Activated CD4-positive, alpha-beta T cell treated with anti-CD3 and anti-CD28 coated beads for 1 hour (primary cell): ENCODE results near the gene TAS2R5.
"Not testable (repeated sequence)": the region's sequence is repeated elsewhere in the genome, so short reads cannot be mapped to it uniquely, and the experiment has no call there.

Experiments used
- DNase-seq: peaks from one replicate; pipeline ENCODE4 v3.0.0-alpha.2; 2020

Gene TAS2R5

DNA sequence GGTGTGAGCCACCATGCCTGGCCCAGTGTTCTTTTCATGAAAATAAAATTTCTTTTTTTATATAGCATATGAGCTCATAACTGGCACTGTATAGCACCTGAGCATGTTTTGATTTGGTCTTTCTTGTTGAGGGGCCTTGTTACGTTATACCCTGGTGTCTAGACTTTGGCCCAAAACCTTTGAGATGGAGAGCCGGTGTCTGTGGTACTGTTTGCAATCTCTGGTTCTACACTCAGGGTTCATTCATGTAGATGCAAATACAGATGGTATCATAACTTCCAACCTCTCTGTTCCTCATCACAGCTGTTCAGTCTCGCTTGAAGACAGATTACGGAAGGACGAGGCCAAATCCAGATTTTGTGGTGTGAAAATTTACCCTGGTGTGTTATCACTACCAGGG is at the start of gene TAS2R5:
TAS2R5 (plus strand) TSS at position 301 of the 400 bp plus-strand sequence. CDS start 145 bp downstream, outside the sequence.
- no peak for DNase-seq

GRCh38 chr7:141742229-141742628 is 47.8 kb upstream of the TAS2R5 start:
- DNase-seq, result no peak

DNA sequence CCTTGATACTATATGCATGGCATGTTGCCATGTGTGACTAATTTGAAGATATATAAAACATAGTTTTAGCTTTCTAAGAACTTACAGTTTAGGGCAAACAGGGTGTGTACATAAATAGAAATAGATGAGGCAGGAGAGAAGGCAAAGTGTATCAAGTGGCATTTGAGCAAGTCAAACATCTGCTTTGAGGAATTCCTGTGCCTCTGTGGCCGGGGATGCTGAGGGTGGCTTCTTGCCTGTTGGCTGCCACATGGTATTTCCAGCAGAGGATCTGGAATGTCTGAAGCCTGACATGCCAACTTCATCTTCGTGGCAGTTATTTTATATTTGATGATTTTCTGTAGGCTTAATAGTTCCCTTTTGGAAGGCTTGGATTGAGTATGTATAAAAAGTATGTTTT is 45.9 kb upstream of the TAS2R5 start:
- no peak for DNase-seq

- DNase-seq, result no peak
Observed at GRCh38 chr7:141748396-141748795, 41.6 kb upstream of the TAS2R5 start.

GRCh38 chr7:141751904-141752303 is 38.1 kb upstream of the TAS2R5 start:
- not testable (repeated sequence) for DNase-seq

GRCh38 chr7:141752634-141753033 is 37.4 kb upstream of the TAS2R5 start:
- DNase-seq, result no peak

DNA sequence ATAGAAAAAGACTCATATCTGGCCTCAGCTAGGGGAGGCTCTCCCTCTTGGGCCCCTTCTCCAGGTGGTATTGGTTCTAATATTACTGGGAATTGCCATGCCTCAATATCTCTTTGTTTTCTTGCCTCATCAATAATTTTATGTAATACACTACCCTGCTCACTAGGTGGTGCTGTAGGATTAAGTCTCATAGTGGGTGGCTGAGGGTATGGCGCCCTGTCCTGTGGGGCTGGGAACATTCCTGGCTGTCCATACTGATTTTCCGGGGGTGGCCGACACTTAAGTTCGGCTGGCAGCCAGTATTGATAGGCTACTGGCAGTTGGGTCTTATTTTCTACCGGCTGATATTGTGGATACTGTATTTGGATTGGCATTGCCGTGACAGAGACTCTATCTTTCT is 35.1 kb upstream of the TAS2R5 start:
- DNase-seq, result no peak

DNA sequence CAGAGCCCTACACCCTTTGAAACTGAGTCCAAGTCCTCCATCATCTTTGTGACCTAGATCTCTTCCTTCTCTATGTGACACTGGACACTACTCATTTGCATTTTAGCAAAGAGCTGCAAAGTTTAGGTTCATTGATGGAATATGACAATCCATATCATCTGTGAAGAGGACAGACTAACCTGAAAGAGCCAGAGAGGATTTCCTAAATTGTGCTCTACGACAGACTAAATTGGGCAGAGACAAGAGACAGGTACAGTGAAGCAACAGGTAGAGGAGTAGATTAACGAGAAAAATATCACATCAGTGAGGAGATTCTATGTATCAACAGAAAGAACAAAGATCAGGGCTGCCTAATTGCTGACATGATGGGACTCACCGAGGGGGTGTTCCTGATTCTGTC is 26.2 kb upstream of the TAS2R5 start, which contains the start of gene TAS2R3:
TAS2R3 (plus strand) TSS at position 301 of the 400 bp plus-strand sequence; CDS start at position 363, 62 bp downstream.
- no peak for DNase-seq

- DNase-seq, result not testable (repeated sequence)
Observed at GRCh38 chr7:141770083-141770583, 19.9 kb upstream of the TAS2R5 start.

DNA sequence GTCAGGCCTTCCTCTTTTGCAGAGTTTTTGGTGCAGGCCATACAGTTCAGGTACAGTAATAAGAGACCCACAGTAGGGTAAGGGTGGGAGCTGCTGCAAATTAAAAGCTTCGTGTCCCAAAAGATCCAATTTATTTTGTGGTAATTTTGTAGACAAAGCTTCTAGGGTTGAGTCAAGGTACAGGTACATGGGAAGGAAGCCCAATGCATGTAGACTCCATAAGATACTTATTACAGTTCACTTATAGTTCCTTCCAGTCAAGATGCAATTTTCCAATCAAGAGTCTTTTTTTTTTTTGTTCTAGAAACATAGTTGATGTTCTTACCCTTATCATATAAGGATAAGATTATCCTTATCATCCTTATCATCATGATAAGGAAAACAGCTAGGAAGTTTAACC is 13.6 kb upstream of the TAS2R5 start, which contains the start of gene TAS2R4:
TAS2R4 (plus strand) TSS at position 301 of the 400 bp plus-strand sequence. CDS start 1,815 bp downstream, outside the sequence.
- DNase-seq, result no peak

DNA sequence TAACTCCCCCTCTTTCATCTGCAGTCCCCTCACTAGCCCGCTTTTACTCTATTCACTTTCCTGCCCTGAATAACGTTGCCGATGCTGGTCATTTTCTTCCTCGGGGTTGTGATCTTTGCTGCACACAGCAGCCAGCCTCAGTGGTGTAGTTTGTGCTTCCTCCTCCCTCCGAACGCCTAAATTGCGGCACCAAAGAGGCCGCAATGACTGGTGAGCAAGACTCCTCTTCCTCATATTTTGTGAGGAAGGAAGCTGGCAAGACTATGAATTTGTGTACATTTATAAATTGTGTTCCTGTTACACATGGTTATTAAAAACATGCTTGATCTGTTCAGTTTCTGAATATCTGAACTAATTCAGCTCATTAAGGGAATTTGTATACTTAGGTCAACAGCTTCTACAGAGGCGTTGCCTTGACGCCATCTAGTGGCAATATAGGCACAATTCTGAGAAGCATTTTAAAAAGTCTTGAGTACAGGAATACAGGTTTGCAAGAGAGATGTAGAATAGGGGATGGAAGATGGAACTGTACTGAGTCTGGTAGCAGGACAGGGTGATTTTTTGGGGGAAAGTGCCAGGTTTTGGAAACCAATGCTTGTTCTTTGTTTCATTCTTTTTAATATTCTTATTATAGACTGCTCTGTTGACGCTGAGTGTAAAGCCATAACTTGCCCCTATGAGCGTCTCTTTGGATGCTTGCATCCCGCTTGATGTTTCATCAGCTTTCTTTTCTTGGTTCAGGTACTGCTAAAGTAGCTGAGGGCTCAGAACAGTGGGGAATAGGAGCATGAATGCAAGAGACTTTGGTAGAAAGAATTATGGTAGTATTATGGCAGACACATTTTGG is 4.1 kb upstream of the TAS2R5 start:
- DNase-seq, result no peak

DNA sequence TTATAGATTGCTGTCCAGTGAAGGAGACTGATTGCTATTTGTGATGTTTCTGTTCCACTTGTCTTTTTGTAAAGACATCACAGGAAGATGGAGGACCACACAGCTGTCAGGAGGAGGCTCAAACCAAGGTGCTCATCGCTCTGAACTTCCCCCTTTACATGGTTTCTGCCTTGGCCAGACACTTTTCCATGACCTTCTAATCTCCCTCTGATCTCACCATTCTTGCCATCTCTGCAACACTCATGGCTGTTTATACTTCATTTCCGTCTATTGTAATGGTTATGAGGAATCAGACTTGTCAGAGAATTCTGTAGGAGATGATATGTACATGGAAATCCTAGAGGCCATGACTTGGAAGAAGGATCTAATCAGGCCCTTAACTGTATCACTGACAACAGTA is 1.7 kb upstream of the TAS2R5 start:
- DNase-seq, result no peak

DNA sequence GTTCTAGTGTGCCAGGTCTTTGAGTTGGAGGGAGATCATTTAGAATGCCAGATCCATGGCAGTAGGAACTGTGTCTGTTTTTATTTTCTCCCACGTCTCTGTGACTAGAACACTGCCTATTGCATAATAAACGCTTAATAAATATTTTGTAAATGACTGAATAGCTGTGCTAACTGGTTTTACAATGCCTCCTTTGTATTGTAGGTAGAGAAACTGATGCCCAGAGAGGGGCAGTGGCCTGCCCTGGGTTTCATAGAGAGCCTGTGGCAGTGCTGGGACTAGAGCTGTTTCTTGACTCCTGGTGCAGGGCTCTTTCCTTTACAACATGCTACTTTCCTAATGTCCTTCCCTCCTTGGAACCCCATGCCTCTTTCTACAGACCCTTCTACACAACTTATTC is 2.5 kb downstream of the TAS2R5 start:
- no peak for DNase-seq

DNA sequence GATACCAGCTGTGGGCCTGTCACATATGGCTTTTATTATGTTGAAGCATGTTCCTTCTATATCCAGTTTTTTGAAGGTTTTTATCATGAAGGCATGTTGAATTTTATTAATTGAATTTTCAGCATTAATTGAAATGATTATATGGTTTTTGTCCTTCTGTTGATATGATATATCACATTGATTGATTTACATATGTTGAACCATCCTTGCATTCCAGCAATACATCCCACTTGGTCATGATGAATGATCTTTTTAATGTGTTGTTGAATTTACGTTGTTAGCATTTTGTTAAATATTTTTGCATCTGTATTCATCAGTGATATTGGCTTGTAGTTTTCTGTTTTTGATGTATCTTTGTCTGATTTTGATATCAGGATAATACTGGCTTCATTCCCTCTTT is 30.1 kb downstream of the TAS2R5 start:
- DNase-seq, result no peak

DNA sequence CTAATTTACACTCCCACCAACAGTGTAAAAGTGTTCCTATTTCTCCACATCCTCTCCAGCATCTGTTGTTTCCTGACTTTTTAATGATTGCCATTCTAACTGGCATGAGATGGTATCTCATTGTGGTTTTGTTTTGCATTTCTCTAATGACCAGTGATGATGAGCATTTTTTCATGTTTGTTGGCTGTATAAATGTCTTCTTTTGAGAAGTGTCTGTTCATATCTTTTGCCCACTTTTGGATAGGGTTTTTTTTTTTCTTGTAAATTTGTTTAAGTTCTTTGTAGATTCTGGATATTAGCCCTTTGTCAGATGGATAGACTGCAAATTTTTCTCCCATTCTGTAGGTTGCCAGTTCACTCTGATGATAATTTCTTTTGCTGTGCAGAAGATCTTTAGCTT is 32.4 kb downstream of the TAS2R5 start:
- DNase-seq, result not testable (repeated sequence)

- no peak for DNase-seq
Observed at GRCh38 chr7:141837683-141838082, 47.7 kb downstream of the TAS2R5 start.

DNA sequence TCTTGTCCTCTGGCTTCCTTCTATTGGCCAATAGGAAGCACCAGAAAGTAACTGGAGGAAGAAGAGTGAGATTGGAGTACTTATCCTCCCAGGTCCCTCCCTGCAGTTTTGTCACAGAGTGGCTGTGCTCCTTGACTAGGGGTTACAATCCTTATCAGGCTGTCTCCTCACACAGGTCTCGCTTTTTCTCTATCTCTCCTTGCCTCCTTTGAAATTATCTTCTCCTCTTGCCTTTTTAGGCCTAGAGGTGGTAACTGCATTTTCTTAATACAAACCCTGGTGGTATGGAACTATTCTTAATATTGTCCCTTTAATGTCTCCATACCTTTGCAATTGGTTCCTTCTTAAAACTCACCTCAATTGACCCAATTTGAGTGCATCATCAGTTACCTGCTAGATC is 48.6 kb downstream of the TAS2R5 start:
- DNase-seq, result no peak

DNA sequence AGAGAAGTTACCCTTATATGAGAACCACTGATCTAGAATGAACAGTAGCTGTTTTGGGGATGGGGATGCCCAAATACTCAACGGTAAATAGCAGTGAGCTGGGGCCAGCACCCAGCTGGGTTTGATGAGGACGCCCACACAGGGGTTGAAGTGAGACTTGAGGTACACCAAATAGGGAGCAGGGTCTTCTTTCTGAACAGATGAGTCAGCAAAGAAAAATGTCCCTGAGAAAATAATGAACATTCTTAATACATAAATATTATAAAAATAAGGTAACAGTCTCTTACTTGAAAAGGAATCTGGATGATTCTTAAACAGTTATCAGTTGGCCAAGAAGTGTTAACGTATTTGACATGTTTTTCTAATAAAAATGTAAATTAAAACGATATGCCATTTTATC is 49.2 kb downstream of the TAS2R5 start:
- DNase-seq, result no peak

DNA sequence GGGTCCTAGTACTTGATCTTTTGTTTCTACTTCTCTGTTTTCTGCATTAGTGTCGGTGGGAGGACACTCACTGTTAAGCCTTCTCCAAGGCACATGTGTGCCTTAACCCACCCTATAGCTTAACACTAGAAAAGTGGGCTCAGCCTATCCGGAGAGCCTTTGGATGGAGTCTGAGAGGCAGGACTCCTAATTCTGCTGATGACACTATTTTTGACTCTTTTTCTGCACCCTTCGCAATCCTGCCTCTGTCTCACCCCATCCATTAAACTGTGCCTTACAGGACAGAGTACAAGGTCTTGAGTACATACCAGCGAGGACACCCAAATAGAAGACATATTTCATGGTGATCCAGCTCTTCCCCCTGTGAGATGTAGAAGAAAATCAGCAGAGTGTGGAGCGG is 50.7 kb downstream of the TAS2R5 start:
- DNase-seq, result no peak
